H1 (cell line): Measurements from ENCODE around the gene AGTR2. TPM values are rescaled to one million over a fixed set of nuclear protein-coding genes. Genes with fewer than 3 reads are reported as not detected.

Experiments
- CTCF ChIA-PET: fragments of 300-600 bp; sonication (Branson Sonifier 250); formaldehyde crosslinking; loops from one replicate; lab custom pipeline; 2021; ENCODE audit not compliant: partially characterized antibody; lab: Charles Lee
- POLR2A ChIA-PET: fragments of 300-600 bp; sonication (Branson Sonifier 250); formaldehyde crosslinking; loops from one replicate; lab custom pipeline; 2021; ENCODE audit warnings: inconsistent platforms; ENCODE audit not compliant: partially characterized antibody; lab: Charles Lee
- DNase-seq, 2 experiments: peaks; one replicate each; pipeline versions ENCODE4 v3.0.0 to v3.0.0-alpha.2; 2010 to 2022; ENCODE audit warnings: low spot score in 2 of 2, low read depth in 1 of 2, mixed read lengths in 1 of 2
- FAIRE-seq: peaks from 2 replicates; lab custom pipeline; 2011; peaks lifted over from hg19 to GRCh38; lab: Jason Lieb, UNC
- H2AFZ ChIP-seq: 2 replicates; pipeline ENCODE4 v1.8.1; 2012; ENCODE audit warnings: low read length, inconsistent platforms
- H2AK5ac ChIP-seq: 2 replicates; pipeline ENCODE4 v1.6.1; 2013; ENCODE audit warnings: low read depth, low read length
- H2BK120ac ChIP-seq: replicated peaks from 2 replicates; pipeline ENCODE3; 2013; ENCODE audit warnings: low read depth, low read length, inconsistent platforms
- H2BK12ac ChIP-seq: 2 replicates; pipeline ENCODE4 v1.6.1; 2013; ENCODE audit warnings: low read depth, low read length
- H2BK15ac ChIP-seq: 2 replicates; pipeline ENCODE4 v1.6.1; 2013; ENCODE audit warnings: low read length
- H2BK20ac ChIP-seq: 2 replicates; pipeline ENCODE4 v1.6.1; 2013; ENCODE audit warnings: low read length
- H2BK5ac ChIP-seq: 2 replicates; pipeline ENCODE4 v1.6.1; 2013; ENCODE audit warnings: low read depth, low read length
- H3K14ac ChIP-seq: 2 replicates; pipeline ENCODE4 v1.6.1; 2013; ENCODE audit warnings: inconsistent platforms; ENCODE audit not compliant: insufficient read length
- H3K18ac ChIP-seq: 2 replicates; pipeline ENCODE4 v1.6.1; 2013; ENCODE audit warnings: low read length; ENCODE audit errors: extremely low read depth
- H3K23ac ChIP-seq: 2 replicates; pipeline ENCODE4 v1.6.1; 2013; ENCODE audit warnings: inconsistent platforms; ENCODE audit not compliant: insufficient read length
- H3K23me2 ChIP-seq: 2 replicates; pipeline ENCODE4 v1.6.1; 2013; ENCODE audit warnings: low read depth, low read length
- H3K27ac ChIP-seq: 2 replicates; pipeline ENCODE4 v1.6.1; 2011; ENCODE audit warnings: low read depth, low read length, inconsistent platforms
- H3K27me3 ChIP-seq, 4 experiments: replicated peaks in 1 of 4; 1 replicate in 1 of 4; 2 replicates in 3 of 4; pipeline versions ENCODE4 v1.6.1 to v1.8.1; 2011 to 2013; ENCODE audit warnings: low read length in 3 of 4, mild to moderate bottlenecking in 3 of 4, inconsistent platforms in 2 of 4, mixed read lengths in 2 of 4, moderate library complexity in 1 of 4; ENCODE audit not compliant: control insufficient read depth in 3 of 4, insufficient read depth in 3 of 4; ENCODE audit errors: extremely low read depth in 1 of 4
- H3K36me3 ChIP-seq, 4 experiments: 2 replicates each; pipeline versions ENCODE4 v1.6.1 to v1.8.1; 2011 to 2013; ENCODE audit warnings: mild to moderate bottlenecking in 4 of 4, low read length in 3 of 4, moderate library complexity in 2 of 4, control low read depth in 1 of 4, inconsistent platforms in 1 of 4; ENCODE audit not compliant: insufficient read depth in 4 of 4, control insufficient read depth in 2 of 4
- H3K4ac ChIP-seq: replicated peaks from 2 replicates; pipeline ENCODE3; 2013; ENCODE audit warnings: low read length, low read depth, mixed read lengths, inconsistent platforms; ENCODE audit not compliant: insufficient read length
- H3K4me1 ChIP-seq, 4 experiments: replicated peaks in 1 of 4; 1 replicate in 1 of 4; 2 replicates in 3 of 4; pipeline versions ENCODE4 v1.6.1 to v1.8.1; 2011 to 2013; ENCODE audit warnings: low read length in 3 of 4, inconsistent platforms in 2 of 4, mixed read lengths in 1 of 4; ENCODE audit not compliant: insufficient read depth in 4 of 4, control insufficient read depth in 3 of 4
- H3K4me2 ChIP-seq, 2 experiments: 2 replicates each; pipeline versions ENCODE4 v1.6.1 to v1.8.1; 2011 to 2013; ENCODE audit warnings: low read depth in 2 of 2, low read length in 2 of 2, control low read depth in 1 of 2, inconsistent platforms in 1 of 2, mild to moderate bottlenecking in 1 of 2; ENCODE audit not compliant: insufficient read depth in 1 of 2
- H3K4me3 ChIP-seq, 4 experiments: fragments of 200-600, 300-600 bp in 1 of 4; sonication (generic), shearing (Covaris generic), sonication (Bioruptor Twin) in 1 of 4; 2 replicates each; pipeline versions ENCODE4 v1.5.1 to v1.8.1; 2011 to 2016; ENCODE audit warnings: low read length in 4 of 4, low read depth in 3 of 4, control low read depth in 2 of 4, inconsistent platforms in 2 of 4, mild to moderate bottlenecking in 2 of 4, mixed read lengths in 1 of 4, moderate library complexity in 1 of 4; ENCODE audit not compliant: insufficient read depth in 2 of 4; ENCODE audit errors: extremely low read depth in 1 of 4
- H3K56ac ChIP-seq: replicated peaks from 2 replicates; pipeline ENCODE3; 2013; ENCODE audit warnings: low read depth, mild to moderate bottlenecking, mixed read lengths, low read length, inconsistent platforms; ENCODE audit not compliant: insufficient read length
- H3K79me1 ChIP-seq: 2 replicates; pipeline ENCODE4 v1.6.1; 2013; ENCODE audit warnings: low read depth, low read length, control low read depth
- H3K79me2 ChIP-seq, 2 experiments: 2 replicates each; pipeline versions ENCODE4 v1.6.1 to v1.8.1; 2012 to 2013; ENCODE audit warnings: low read length in 2 of 2, mild to moderate bottlenecking in 2 of 2, inconsistent platforms in 1 of 2; ENCODE audit not compliant: insufficient read depth in 2 of 2, control insufficient read depth in 1 of 2
- H3K9ac ChIP-seq, 4 experiments: replicated peaks in 1 of 4; 1 replicate in 1 of 4; 2 replicates in 3 of 4; pipeline versions ENCODE4 v1.6.1 to v1.8.1; 2011 to 2013; ENCODE audit warnings: low read depth in 3 of 4, low read length in 3 of 4, control low read depth in 2 of 4, mild to moderate bottlenecking in 2 of 4, moderate library complexity in 2 of 4, inconsistent platforms in 1 of 4; ENCODE audit errors: extremely low read depth in 1 of 4
- H3K9me3 ChIP-seq, 2 experiments: 2 replicates each; pipeline versions ENCODE4 v1.6.1 to v1.8.1; 2012 to 2013; ENCODE audit warnings: mild to moderate bottlenecking in 2 of 2, moderate library complexity in 2 of 2, control low read depth in 1 of 2, inconsistent platforms in 1 of 2, low read depth in 1 of 2, low read length in 1 of 2, mixed read lengths in 1 of 2; ENCODE audit not compliant: insufficient read depth in 2 of 2
- H4K20me1 ChIP-seq, 2 experiments: replicated peaks in 1 of 2; 2 replicates each; pipeline versions ENCODE3 to v1.8.1; 2011 to 2013; ENCODE audit warnings: inconsistent platforms in 2 of 2, low read length in 2 of 2, mild to moderate bottlenecking in 1 of 2; ENCODE audit not compliant: insufficient read depth in 2 of 2, control insufficient read depth in 1 of 2
- H4K5ac ChIP-seq: 2 replicates; pipeline ENCODE4 v1.6.1; 2013; ENCODE audit warnings: low read length, low read depth, mixed read lengths, inconsistent platforms; ENCODE audit not compliant: insufficient read length
- H4K8ac ChIP-seq: 2 replicates; pipeline ENCODE4 v1.8.0; 2013; ENCODE audit warnings: mild to moderate bottlenecking, moderate library complexity, low read length, inconsistent platforms; ENCODE audit not compliant: insufficient read depth; ENCODE audit errors: extremely low read depth
- H4K91ac ChIP-seq: replicated peaks from 2 replicates; pipeline ENCODE3; 2013; ENCODE audit warnings: low read length, mixed read lengths, inconsistent platforms; ENCODE audit not compliant: insufficient read length
- CREB1 ChIP-seq: IDR thresholded peaks from 2 replicates; pipeline ENCODE4 v1.6.1; 2012; ENCODE audit warnings: inconsistent platforms
- MAFK ChIP-seq: IDR thresholded peaks from 2 replicates; pipeline ENCODE4 v1.6.1; 2012; ENCODE audit warnings: low read depth, mild to moderate bottlenecking, improper control_type of control experiment, low read length
- RAD21 ChIP-seq, 2 experiments: IDR thresholded peaks in 1 of 2; conservative IDR thresholded peaks in 1 of 2; 2 replicates each; pipeline ENCODE4 v1.6.1; 2011; ENCODE audit warnings: low read depth in 2 of 2, low read length in 2 of 2, improper control_type of control experiment in 1 of 2, inconsistent platforms in 1 of 2, mild to moderate bottlenecking in 1 of 2, moderate library complexity in 1 of 2
- SIN3A ChIP-seq, 2 experiments: IDR thresholded peaks in 1 of 2; conservative IDR thresholded peaks in 1 of 2; 2 replicates each; pipeline ENCODE4 v1.6.1; 2011 to 2012; ENCODE audit warnings: low read length in 2 of 2, improper control_type of control experiment in 1 of 2, low read depth in 1 of 2, mild to moderate bottlenecking in 1 of 2
- WGBS, 2 experiments: shearing (Covaris generic) in 1 of 2; methylation state at CpG; one replicate each; pipeline versions ENCODE4 v1.1.6 to v1.1.7; 2013 to 2015; ENCODE audit warnings: low lambda C conversion rate in 2 of 2, mixed read lengths in 2 of 2, inconsistent platforms in 1 of 2, low coverage in 1 of 2, missing lambda C conversion rate in 1 of 2; ENCODE audit not compliant: insufficient replicate concordance in 2 of 2, insufficient coverage in 1 of 2, insufficient read length in 1 of 2; ENCODE audit errors: extremely low coverage in 1 of 2, missing lambda C conversion rate in 1 of 2; 5-methylcytosine and 5-hydroxymethylcytosine counted together
- polyA plus RNA-seq, 7 experiments: library from polyadenylated mRNA; depleted of rRNA in 3 of 7; stranded (reverse) in 5 of 7; unstranded in 2 of 7; fragments of >200 nt in 5 of 7; fragments of 200-250 nt in 2 of 7; gene quantifications; 1 replicate in 5 of 7; 2 replicates in 1 of 7; 4 replicates in 1 of 7; pipeline versions ENCODE4 v1.2.1 to v1.2.3, GENCODE V29; 2011 to 2013; ENCODE audit warnings: missing spikeins in 2 of 7, mixed read lengths in 2 of 7
- total RNA-seq: library from RNA; stranded (reverse); fragmentation: NEBNext Ultra II Directional; extraction: Animal tissue kit (Norgen Biotek cat#: 25700); gene quantifications from 2 replicates; pipeline ENCODE4 v1.2.1, GENCODE V29; 2021
- TF ChIP-seq, protein P1 (sequence below), 3 experiments: IDR thresholded peaks; 1 replicate in 2 of 3; 2 replicates in 1 of 3; pipeline versions ENCODE4 v1.5.1 to v1.6.1; 2011; ENCODE audit warnings: low read length in 3 of 3, mild to moderate bottlenecking in 3 of 3, inconsistent platforms in 2 of 3, low read depth in 1 of 3, moderate library complexity in 1 of 3; ENCODE audit not compliant: insufficient read depth in 1 of 3; ENCODE audit errors: control extremely low read depth in 1 of 3

AGTR2 gene
- total and polyA plus RNA-seq, 2 of the 8 experiments (the other 6 are each of a cell fraction or from before 2014, with no cell fraction given) = not detected

DNA sequence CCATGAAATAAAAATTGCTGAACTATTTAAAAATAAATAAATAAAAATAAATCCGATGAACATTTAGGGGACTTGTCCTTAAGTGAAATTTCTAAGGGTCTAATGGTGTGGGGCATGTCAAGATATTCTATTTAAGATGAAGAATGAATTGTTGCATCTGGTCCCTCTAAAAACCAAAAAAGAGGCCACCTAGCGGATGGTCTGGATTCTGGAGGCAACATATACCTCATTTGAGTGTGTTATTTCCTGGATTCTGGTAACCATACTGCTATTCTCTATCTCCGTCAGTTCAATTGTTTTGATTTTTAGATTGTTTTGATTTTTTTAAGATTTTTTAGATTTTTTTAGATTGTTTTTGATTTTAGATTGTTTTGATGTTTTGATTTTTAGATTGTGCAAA is 28.3 kb downstream of the AGTR2 start:
- no peaks in the 10 kb centered on the region for H3K27me3 ChIP-seq
- no peak overlapping the region for H2BK12ac ChIP-seq
- no peaks in the 10 kb centered on the region for H3K79me1 ChIP-seq
- no peak overlapping the region for H3K9ac ChIP-seq
- H2BK20ac ChIP-seq = no peak overlapping the region
- no peaks in the 10 kb centered on the region for H3K36me3 ChIP-seq
- H3K79me2 ChIP-seq = no peaks in the 10 kb centered on the region
- no peak overlapping the region for H3K4me3 ChIP-seq
- H2BK120ac ChIP-seq = no peak overlapping the region
- no peak overlapping the region for H3K14ac ChIP-seq
- CTCF ChIA-PET = interaction anchor here (0.8 to 2.2 kb wide), 5 partner anchors 8 to 210 kb away, joined by 3 to 10 read pairs (median 3); no protein-coding TSS in a partner anchor
- no peaks in the 10 kb centered on the region for H4K20me1 ChIP-seq
- H2AFZ ChIP-seq = no peak overlapping the region
- no peak overlapping the region for H2AK5ac ChIP-seq
- H3K23ac ChIP-seq = no peak overlapping the region
- H3K23me2 ChIP-seq = no peaks in the 10 kb centered on the region
- H3K4me1 ChIP-seq = no peaks in the 10 kb centered on the region
- H3K9me3 ChIP-seq = no peaks in the 10 kb centered on the region
- no peak overlapping the region for H4K8ac ChIP-seq
- no peak overlapping the region for H4K91ac ChIP-seq
- WGBS, 2 experiments = 42% methylated on average over 3 of the region's 3 CpGs; no CpG with 5 or more reads in 1 of the 2 experiments
- no peak overlapping the region for H3K4ac ChIP-seq
- H3K4me2 ChIP-seq = no peak overlapping the region
- POLR2A ChIA-PET = no interaction called here
- H3K18ac ChIP-seq = no peak overlapping the region
- H2BK5ac ChIP-seq = no peak overlapping the region
- no peak overlapping the region for H4K5ac ChIP-seq
- FAIRE-seq = peak; percentile 94
- no peak for DNase-seq
- H3K27ac ChIP-seq = no peak overlapping the region
- H2BK15ac ChIP-seq = no peak overlapping the region
- H3K56ac ChIP-seq = no peak overlapping the region
- TF ChIP-seq MAFK (no peak), CREB1 (no peak), SIN3A (conservative IDR thresholded peaks at IDR 0.05 in 1 of 2, IDR thresholded peaks at IDR 0.05 in 1 of 2; ENCODE audit: low read depth in 1 of 2, low read length in 2 of 2) (no peak), RAD21 (IDR thresholded peaks at IDR 0.05 in 1 of 2, conservative IDR thresholded peaks at IDR 0.05 in 1 of 2; ENCODE audit: low read depth in 2 of 2, low read length in 2 of 2) (peak; percentile 30 to 36)
- TF ChIP-seq, protein P1, sequence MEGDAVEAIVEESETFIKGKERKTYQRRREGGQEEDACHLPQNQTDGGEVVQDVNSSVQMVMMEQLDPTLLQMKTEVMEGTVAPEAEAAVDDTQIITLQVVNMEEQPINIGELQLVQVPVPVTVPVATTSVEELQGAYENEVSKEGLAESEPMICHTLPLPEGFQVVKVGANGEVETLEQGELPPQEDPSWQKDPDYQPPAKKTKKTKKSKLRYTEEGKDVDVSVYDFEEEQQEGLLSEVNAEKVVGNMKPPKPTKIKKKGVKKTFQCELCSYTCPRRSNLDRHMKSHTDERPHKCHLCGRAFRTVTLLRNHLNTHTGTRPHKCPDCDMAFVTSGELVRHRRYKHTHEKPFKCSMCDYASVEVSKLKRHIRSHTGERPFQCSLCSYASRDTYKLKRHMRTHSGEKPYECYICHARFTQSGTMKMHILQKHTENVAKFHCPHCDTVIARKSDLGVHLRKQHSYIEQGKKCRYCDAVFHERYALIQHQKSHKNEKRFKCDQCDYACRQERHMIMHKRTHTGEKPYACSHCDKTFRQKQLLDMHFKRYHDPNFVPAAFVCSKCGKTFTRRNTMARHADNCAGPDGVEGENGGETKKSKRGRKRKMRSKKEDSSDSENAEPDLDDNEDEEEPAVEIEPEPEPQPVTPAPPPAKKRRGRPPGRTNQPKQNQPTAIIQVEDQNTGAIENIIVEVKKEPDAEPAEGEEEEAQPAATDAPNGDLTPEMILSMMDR (IDR thresholded peaks at IDR 0.05; ENCODE audit: control extremely low read depth in 1 of 3, insufficient read depth in 1 of 3, low read depth in 1 of 3, low read length in 3 of 3) = peak in 2 of 3 experiments; percentile 22 to 36; a peak in 2 of 4 replicates
